Measurements from ENCODE around the gene IFT22. TPM values are rescaled to one million over a fixed set of nuclear protein-coding genes. Genes with fewer than 3 reads are reported as not detected.
"Not testable (repeated sequence)": the region's sequence is repeated elsewhere in the genome, so short reads cannot be mapped to it uniquely, and the experiment has no call there.

IFT22 gene
- total RNA-seq, 1 donor from 2014 or later: 9.8 TPM

- H3K4me1 Mint-ChIP-seq: peaks cover 4% of the 10 kb centered on the region
- H3K4me3 Mint-ChIP-seq: no peak overlapping the region
Observed at GRCh38 chr7:101357433-101357832, 35.8 kb upstream of the IFT22 start.

GRCh38 chr7:101352920-101353308 is 31.3 kb upstream of the IFT22 start:
- Mint-ChIP-seq H3K4me3 (no peak overlapping the region), H3K9me3 (no peaks in the 10 kb centered on the region), H3K4me1 (no peaks in the 10 kb centered on the region), H3K36me3 (ENCODE audit: low read depth) (no peaks in the 10 kb centered on the region), H3K27ac (no peak overlapping the region), H3K27me3 (peaks cover 25% of the 10 kb centered on the region)
- DNase-seq (no peak), ATAC-seq (ENCODE audit: low read depth) (no peak)
- ChIA-PET POLR2A (no interaction called here), CTCF (no interaction called here)
- no peak for TF ChIP-seq CTCF (IDR thresholded peaks at IDR 0.05)
- intact Hi-C loops (cut with micrococcal nuclease): no loop called here

More at GRCh38 chr7:101357433-101357832, 35.8 kb upstream of the IFT22 start:
- H3K27ac Mint-ChIP-seq: no peak overlapping the region
- peaks cover 15% of the 10 kb centered on the region for H3K27me3 Mint-ChIP-seq
- H3K9me3 Mint-ChIP-seq: no peaks in the 10 kb centered on the region
- CTCF ChIA-PET: no interaction called here
- TF ChIP-seq CTCF (IDR thresholded peaks at IDR 0.05): no peak
- POLR2A ChIA-PET: no interaction called here
- no peaks in the 10 kb centered on the region for H3K36me3 Mint-ChIP-seq (ENCODE audit: low read depth)
- DNase-seq (no peak), ATAC-seq (ENCODE audit: low read depth) (no peak)
- intact Hi-C loops (cut with micrococcal nuclease): no loop called here

GRCh38 chr7:101349300-101349699 is 27.7 kb upstream of the IFT22 start:
- H3K4me1 Mint-ChIP-seq; H3K9me3 Mint-ChIP-seq; H3K4me3 Mint-ChIP-seq; intact Hi-C loops (cut with micrococcal nuclease); DNase-seq; H3K36me3 Mint-ChIP-seq (ENCODE audit: low read depth); ATAC-seq (ENCODE audit: low read depth); H3K27ac Mint-ChIP-seq; POLR2A ChIA-PET; CTCF ChIA-PET: not testable (repeated sequence)
- H3K27me3 Mint-ChIP-seq: peaks cover 17% of the 10 kb centered on the region

GRCh38 chr7:101348456-101349067 is 26.9 kb upstream of the IFT22 start:
- H3K4me1 Mint-ChIP-seq; H3K36me3 Mint-ChIP-seq (ENCODE audit: low read depth); H3K27ac Mint-ChIP-seq; intact Hi-C loops (cut with micrococcal nuclease); POLR2A ChIA-PET; H3K9me3 Mint-ChIP-seq; DNase-seq; H3K4me3 Mint-ChIP-seq; CTCF ChIA-PET; ATAC-seq (ENCODE audit: low read depth): not testable (repeated sequence)
- peaks cover 17% of the 10 kb centered on the region for H3K27me3 Mint-ChIP-seq

GRCh38 chr7:101347477-101347876 is 25.9 kb upstream of the IFT22 start:
- intact Hi-C loops (cut with micrococcal nuclease): no loop called here
- DNase-seq (no peak), ATAC-seq (ENCODE audit: low read depth) (no peak)
- H3K4me1 Mint-ChIP-seq: no peaks in the 10 kb centered on the region
- no peaks in the 10 kb centered on the region for H3K36me3 Mint-ChIP-seq (ENCODE audit: low read depth)
- H3K9me3 Mint-ChIP-seq: no peaks in the 10 kb centered on the region
- CTCF ChIA-PET: no interaction called here
- H3K27ac Mint-ChIP-seq: no peak overlapping the region
- peaks cover 14% of the 10 kb centered on the region for H3K27me3 Mint-ChIP-seq
- H3K4me3 Mint-ChIP-seq: no peak overlapping the region
- no peak for TF ChIP-seq CTCF (IDR thresholded peaks at IDR 0.05)
- POLR2A ChIA-PET: interaction anchor here (0.5 kb wide), 1 partner anchor 94 kb away, joined by 3 read pairs; no protein-coding TSS in a partner anchor

GRCh38 chr7:101342892-101343291 is 21.3 kb upstream of the IFT22 start:
- Mint-ChIP-seq H3K36me3 (ENCODE audit: low read depth) (no peaks in the 10 kb centered on the region), H3K9me3 (no peaks in the 10 kb centered on the region), H3K27ac (no peak overlapping the region), H3K27me3 (peaks cover 4% of the 10 kb centered on the region), H3K4me1 (no peaks in the 10 kb centered on the region), H3K4me3 (no peak overlapping the region)
- ATAC-seq (ENCODE audit: low read depth) (no peak), DNase-seq (no peak)
- TF ChIP-seq CTCF (IDR thresholded peaks at IDR 0.05): no peak
- CTCF ChIA-PET: no interaction called here
- POLR2A ChIA-PET: no interaction called here
- intact Hi-C loops (cut with micrococcal nuclease): no loop called here

All from activated B cell treated with CpG ODN at 0.5 μM for 24 hours (primary cell).